Esophagus squamous epithelium (tissue), 5 donors: ENCODE measurements around the gene GRB7. TPM values are rescaled to one million over a fixed set of nuclear protein-coding genes. Genes with fewer than 3 reads are reported as not detected.

Experiments used
- DNase-seq: peaks from one replicate; lab custom pipeline; 2025; lab: John Stamatoyannopoulos, UW
- H3K27ac ChIP-seq, 4 donors: fragments of 200-600 bp; sonication (generic); one replicate each; pipeline ENCODE4 v1.5.1; 2016 to 2019; ENCODE audit warnings: mild to moderate bottlenecking in 1 of 4
- H3K27me3 ChIP-seq, 4 donors: fragments of 200-600 bp; sonication (generic); 1 replicate in 3 of 4; 2 replicates in 1 of 4; pipeline versions ENCODE4 v1.5.1 to v1.6.0; 2017 to 2021; ENCODE audit warnings: antibody characterized with exemption in 1 of 4
- H3K36me3 ChIP-seq, 3 donors: fragments of 200-600 bp; sonication (generic); one replicate each; pipeline ENCODE4 v1.5.1; 2016 to 2019
- H3K4me1 ChIP-seq, 3 donors: fragments of 200-600 bp; sonication (generic); one replicate each; pipeline ENCODE4 v1.5.1; 2017 to 2019
- H3K4me3 ChIP-seq, 4 donors: fragments of 200-600 bp; sonication (generic); 1 replicate in 3 of 4; 2 replicates in 1 of 4; pipeline ENCODE4 v1.5.1; 2016 to 2019; ENCODE audit warnings: mild to moderate bottlenecking in 2 of 4, moderate library complexity in 1 of 4
- H3K9me3 ChIP-seq, 3 donors: fragments of 200-600 bp; sonication (generic); one replicate each; pipeline ENCODE4 v1.5.1; 2016 to 2019
- POLR2A ChIP-seq, 4 donors: fragments of 450-650 bp; IDR thresholded peaks; one replicate each; pipeline ENCODE4 v1.6.1; 2017; ENCODE audit warnings: antibody characterized with exemption in 4 of 4, mild to moderate bottlenecking in 4 of 4, moderate library complexity in 3 of 4
- WGBS, 2 donors: methylation state at CpG; one replicate each; pipeline ENCODE4 v1.1.5; 2018; 5-methylcytosine and 5-hydroxymethylcytosine counted together
- intact Hi-C: fragments of 100-400 bp; cut with DNase I; formaldehyde crosslinking; loops from one replicate; pipeline ENCODE4 v1.15.0; 2022
- total RNA-seq, 4 donors: library from RNA; depleted of rRNA; stranded (reverse); fragments of >200 nt; gene quantifications; one replicate each; pipeline ENCODE4 v1.1.0, GENCODE V29; 2016
- TF ChIP-seq, protein P1 (sequence below), 6 experiments: fragments of 450-650 bp in 4 of 6; fragments of 200-600 bp in 2 of 6; sonication (generic) in 2 of 6; IDR thresholded peaks; one replicate each; pipeline ENCODE4 v1.5.1; 2016 to 2019; ENCODE audit warnings: antibody characterized with exemption in 6 of 6, mild to moderate bottlenecking in 4 of 6, moderate library complexity in 4 of 6
- donor health status: DM: yes; HTN: yes; CAD: no.

GRB7 gene
- total RNA-seq, 4 donors from 2014 or later, result 25.1 to 62.1 (median 55.9) TPM

DNA sequence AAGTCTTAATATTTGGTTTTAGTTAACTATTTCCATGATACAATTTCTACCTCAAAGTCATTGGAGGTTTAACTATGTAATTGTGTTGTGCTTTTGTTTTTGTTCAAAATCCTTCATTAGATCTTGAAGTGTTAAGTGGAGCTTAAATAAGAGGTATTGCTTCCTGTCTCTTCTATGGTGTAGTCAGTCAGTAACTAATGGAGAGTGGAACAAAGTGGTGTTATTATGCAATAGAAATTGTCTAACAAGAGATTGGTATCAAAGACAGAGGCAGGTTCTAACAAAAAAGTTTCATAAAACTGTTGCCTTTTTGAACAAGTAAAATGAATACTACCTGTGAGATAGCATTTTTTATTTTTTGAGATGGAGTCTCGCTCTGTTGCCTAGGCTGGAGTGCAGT lies 45.2 kb downstream of the GRB7 start:
- H3K4me3 ChIP-seq, result no peak overlapping the region
- intact Hi-C loops, result no loop called here
- WGBS, 2 donors, result 67 to 77% methylated on average over 1 of the region's 1 CpG
- H3K9me3 ChIP-seq, result no peaks in the 10 kb centered on the region
- no peak for DNase-seq
- H3K36me3 ChIP-seq, result no peaks in the 10 kb centered on the region
- H3K27me3 ChIP-seq, result peaks cover 0 to 5% (median 0%) of the 10 kb centered on the region in 4 donors
- no peak for TF ChIP-seq POLR2A (IDR thresholded peaks at IDR 0.05)
- peaks cover 0 to 16% (median 3%) of the 10 kb centered on the region in 3 donors for H3K4me1 ChIP-seq
- H3K27ac ChIP-seq, result no peak overlapping the region

DNA sequence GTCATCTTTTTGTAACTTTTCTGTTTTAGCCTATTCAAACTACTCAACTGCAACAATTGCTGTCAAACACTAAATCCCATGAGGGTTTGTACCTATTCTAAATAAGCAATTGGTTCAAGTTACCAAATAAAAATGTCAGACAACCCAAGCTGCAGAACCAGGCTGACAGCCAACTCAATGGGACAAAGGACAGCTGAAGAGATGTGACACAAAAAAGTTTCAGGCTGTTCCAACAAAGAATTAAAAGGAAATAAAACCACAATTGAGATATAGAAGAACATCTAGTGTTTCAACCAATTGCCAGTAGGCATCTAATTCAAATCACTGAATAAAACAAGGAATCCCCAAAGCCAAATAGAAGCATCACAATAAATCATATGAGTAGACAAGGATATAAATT lies 49.3 kb downstream of the GRB7 start:
- no peak overlapping the region for H3K4me3 ChIP-seq
- H3K27me3 ChIP-seq, result peaks cover 0 to 14% (median 0%) of the 10 kb centered on the region in 4 donors
- DNase-seq, result no peak
- TF ChIP-seq, protein P1, sequence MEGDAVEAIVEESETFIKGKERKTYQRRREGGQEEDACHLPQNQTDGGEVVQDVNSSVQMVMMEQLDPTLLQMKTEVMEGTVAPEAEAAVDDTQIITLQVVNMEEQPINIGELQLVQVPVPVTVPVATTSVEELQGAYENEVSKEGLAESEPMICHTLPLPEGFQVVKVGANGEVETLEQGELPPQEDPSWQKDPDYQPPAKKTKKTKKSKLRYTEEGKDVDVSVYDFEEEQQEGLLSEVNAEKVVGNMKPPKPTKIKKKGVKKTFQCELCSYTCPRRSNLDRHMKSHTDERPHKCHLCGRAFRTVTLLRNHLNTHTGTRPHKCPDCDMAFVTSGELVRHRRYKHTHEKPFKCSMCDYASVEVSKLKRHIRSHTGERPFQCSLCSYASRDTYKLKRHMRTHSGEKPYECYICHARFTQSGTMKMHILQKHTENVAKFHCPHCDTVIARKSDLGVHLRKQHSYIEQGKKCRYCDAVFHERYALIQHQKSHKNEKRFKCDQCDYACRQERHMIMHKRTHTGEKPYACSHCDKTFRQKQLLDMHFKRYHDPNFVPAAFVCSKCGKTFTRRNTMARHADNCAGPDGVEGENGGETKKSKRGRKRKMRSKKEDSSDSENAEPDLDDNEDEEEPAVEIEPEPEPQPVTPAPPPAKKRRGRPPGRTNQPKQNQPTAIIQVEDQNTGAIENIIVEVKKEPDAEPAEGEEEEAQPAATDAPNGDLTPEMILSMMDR (IDR thresholded peaks at IDR 0.05), result no peak
- TF ChIP-seq POLR2A (IDR thresholded peaks at IDR 0.05), result no peak
- H3K36me3 ChIP-seq, result no peaks in the 10 kb centered on the region
- no peaks in the 10 kb centered on the region for H3K9me3 ChIP-seq
- no peak overlapping the region for H3K27ac ChIP-seq
- peaks cover 0 to 9% (median 3%) of the 10 kb centered on the region in 3 donors for H3K4me1 ChIP-seq
- intact Hi-C loops, result no loop called here

DNA sequence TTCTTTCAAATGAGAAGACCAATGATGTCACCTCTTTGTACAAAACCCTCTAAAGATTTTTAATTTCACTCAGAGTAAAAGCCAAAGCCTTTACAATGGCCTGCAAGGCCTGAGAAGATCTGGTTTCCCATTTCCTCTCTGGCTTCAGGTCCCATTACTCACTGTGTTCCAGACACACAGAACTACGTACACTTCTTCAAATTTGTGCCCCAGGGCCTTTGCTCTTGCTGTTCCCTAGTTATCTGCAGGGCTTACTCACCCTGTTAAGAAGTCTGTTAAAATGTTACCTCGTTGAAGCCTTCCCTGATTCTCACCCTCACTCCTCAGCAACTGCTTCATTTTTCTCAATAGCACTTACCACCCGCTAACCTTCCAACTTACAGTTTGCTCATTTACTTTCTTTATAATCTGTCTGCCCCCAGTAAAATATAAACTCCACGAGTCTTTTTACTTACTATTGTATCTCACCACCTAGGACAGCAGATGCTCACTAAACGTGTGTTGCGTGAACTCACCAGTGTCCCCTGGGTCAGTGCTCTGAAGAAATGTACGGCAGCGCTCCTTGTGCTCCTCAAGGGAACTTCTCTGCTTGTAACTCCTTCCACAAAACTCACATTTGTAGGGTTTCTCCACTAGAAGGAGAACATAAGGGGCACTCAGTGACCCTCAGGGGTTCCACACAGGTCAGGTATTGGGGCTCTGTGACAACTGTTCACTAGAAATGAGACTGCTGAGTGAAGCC lies 50.2 kb downstream of the GRB7 start:
- intact Hi-C loops, result no loop called here
- H3K27me3 ChIP-seq, result peaks cover 0 to 20% (median 0%) of the 10 kb centered on the region in 4 donors
- H3K9me3 ChIP-seq, result no peaks in the 10 kb centered on the region
- DNase-seq, result no peak
- no peak overlapping the region for H3K4me3 ChIP-seq
- no peak overlapping the region for H3K27ac ChIP-seq
- WGBS, 2 donors, result 74 to 80% methylated on average over 8 of the region's 8 CpGs
- no peak for TF ChIP-seq POLR2A (IDR thresholded peaks at IDR 0.05)
- TF ChIP-seq, protein P1 (IDR thresholded peaks at IDR 0.05), result no peak
- H3K4me1 ChIP-seq, result peaks cover 0 to under 1% (median 0%) of the 10 kb centered on the region in 3 donors
- H3K36me3 ChIP-seq, result no peaks in the 10 kb centered on the region

DNA sequence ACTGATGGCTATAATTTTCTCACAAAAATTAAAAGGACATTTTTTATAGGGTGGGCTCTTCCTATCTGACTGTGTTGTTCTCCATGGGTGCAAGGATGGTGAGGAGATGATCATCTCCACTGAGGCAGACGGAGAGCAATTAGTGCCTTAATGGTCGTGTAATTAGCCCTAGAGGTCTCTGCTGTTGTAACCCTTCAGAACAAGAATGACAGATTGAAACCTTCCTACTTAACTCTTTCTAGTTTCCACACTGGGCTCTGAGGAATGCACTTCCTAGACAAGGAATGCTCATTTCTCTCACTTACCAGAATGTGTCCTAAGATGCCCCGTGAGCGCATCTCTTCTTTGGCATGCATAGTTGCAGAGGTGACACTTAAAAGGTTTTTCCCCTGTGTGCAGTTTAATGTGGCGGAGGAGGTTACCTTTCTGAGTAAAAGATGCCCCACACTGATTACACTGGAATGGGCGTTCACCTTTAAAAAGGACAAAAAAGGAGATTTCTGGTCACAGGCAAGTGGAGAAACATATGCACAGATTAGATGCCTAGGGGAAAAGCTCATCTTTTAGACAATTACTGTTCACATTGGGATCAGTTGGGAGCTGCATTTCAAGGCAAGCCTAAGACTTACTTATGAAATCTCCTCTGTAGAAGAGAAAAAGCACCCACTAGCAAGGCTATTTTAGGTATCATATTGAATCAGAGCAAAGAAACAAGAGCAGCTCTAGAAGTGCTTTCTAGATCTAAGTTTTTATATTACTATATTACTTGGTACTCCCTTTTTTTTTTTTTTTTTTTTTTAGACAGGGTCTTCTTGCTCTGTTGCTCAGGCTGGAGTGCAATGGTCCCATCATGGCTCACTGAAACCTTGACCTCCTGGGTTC lies 53.6 kb downstream of the GRB7 start:
- Histone ChIP-seq H3K4me3 (no peak overlapping the region), H3K9me3 (no peaks in the 10 kb centered on the region), H3K27me3 (peaks cover 0 to 20% (median 0%) of the 10 kb centered on the region in 4 donors), H3K36me3 (no peaks in the 10 kb centered on the region), H3K4me1 (no peaks in the 10 kb centered on the region), H3K27ac (no peak overlapping the region)
- no peak for DNase-seq
- intact Hi-C loops, result no loop called here
- WGBS, 2 donors, result 48 to 49% methylated on average over 5 to 6 of the region's 6 CpGs
- TF ChIP-seq, protein P1 (IDR thresholded peaks at IDR 0.05), result no peak
- TF ChIP-seq POLR2A (IDR thresholded peaks at IDR 0.05), result no peak

DNA sequence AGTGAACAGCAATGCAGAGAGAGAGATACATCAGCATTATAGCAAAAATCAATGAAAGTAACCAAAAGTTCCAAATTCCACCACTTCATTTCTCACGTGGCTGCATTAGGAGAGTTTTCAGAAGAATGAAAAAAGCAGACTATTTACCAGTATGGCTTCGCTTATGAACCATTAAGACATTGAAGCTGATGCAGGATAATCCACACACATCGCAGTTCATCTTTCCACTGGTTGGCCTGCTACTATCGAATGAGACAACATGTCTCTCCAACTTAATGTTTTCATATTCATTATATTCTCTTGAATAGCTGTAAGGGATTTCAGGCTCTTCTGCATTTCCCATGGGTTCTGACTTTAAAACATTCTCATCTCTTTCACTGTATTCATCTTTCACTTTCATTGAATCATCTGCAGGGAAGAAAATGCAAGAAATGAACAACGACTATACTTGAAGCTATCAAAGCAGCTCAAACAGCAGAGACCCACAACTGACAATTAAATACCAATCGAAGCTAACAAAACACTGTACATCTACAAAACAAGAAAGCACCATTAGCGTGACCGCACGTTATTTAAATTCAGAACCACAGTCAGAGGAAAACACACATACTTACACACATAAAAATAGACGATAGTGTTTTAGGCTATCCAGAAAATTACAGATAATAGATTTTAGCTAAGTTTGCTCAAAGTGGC lies 54.9 kb downstream of the GRB7 start:
- peak overlapping the region in 1 of 4 donors; percentile 10 for H3K27ac ChIP-seq
- H3K36me3 ChIP-seq, result no peaks in the 10 kb centered on the region
- H3K27me3 ChIP-seq, result peaks cover 0 to 20% (median 0%) of the 10 kb centered on the region in 4 donors
- intact Hi-C loops, result no loop called here
- H3K4me3 ChIP-seq, result no peak overlapping the region
- 71 to 78% methylated on average over 10 of the region's 10 CpGs for WGBS, 2 donors
- no peaks in the 10 kb centered on the region for H3K4me1 ChIP-seq
- no peak for DNase-seq
- TF ChIP-seq, protein P1 (IDR thresholded peaks at IDR 0.05), result no peak
- no peak for TF ChIP-seq POLR2A (IDR thresholded peaks at IDR 0.05)
- no peaks in the 10 kb centered on the region for H3K9me3 ChIP-seq
